ENCODE results near the gene NOL6. TPM values are rescaled to one million over a fixed set of nuclear protein-coding genes. Genes with fewer than 3 reads are reported as not detected.

The NOL6 gene
- total and polyA plus RNA-seq, 2 experiments from 2014 or later, result 17.2 to 18.6 TPM

DNA sequence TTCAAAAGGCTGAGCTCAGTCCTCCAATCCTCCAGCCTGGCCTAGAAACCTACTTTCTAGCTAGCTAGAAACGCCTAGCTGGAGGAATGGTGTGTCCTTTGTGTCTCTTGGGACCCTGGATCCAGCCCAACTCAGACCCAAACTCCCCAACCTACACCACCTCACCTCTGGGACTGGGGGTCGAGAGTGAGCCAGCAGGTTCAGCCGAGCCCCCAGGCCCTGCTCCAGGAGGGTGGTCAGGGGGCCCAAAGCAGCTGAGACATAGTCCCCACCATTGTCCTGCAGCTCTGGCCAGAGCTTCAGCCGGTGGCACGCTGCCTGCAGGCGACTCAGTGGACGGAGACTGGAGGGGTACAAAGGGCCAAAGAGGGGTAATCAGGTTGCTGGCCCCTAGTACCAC, 6.2 kb downstream of the NOL6 start:
- peaks cover 44% of the 10 kb centered on the region for H3K36me3 ChIP-seq
- no peak overlapping the region for H3K4me3 ChIP-seq
- H3K27me3 ChIP-seq, result no peaks in the 10 kb centered on the region
- H3K9me3 ChIP-seq (ENCODE audit: low read depth), result no peaks in the 10 kb centered on the region
- DNase-seq (ENCODE audit: low read depth in 1 of 2, low spot score in 1 of 2), result no peak
- TF ChIP-seq, protein P1, sequence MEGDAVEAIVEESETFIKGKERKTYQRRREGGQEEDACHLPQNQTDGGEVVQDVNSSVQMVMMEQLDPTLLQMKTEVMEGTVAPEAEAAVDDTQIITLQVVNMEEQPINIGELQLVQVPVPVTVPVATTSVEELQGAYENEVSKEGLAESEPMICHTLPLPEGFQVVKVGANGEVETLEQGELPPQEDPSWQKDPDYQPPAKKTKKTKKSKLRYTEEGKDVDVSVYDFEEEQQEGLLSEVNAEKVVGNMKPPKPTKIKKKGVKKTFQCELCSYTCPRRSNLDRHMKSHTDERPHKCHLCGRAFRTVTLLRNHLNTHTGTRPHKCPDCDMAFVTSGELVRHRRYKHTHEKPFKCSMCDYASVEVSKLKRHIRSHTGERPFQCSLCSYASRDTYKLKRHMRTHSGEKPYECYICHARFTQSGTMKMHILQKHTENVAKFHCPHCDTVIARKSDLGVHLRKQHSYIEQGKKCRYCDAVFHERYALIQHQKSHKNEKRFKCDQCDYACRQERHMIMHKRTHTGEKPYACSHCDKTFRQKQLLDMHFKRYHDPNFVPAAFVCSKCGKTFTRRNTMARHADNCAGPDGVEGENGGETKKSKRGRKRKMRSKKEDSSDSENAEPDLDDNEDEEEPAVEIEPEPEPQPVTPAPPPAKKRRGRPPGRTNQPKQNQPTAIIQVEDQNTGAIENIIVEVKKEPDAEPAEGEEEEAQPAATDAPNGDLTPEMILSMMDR (IDR thresholded peaks at IDR 0.05; ENCODE audit: low read depth, low read length), result no peak
- no peak overlapping the region for H3K27ac ChIP-seq
- H3K4me1 ChIP-seq (ENCODE audit: low read depth), result peaks cover under 1% of the 10 kb centered on the region

DNA sequence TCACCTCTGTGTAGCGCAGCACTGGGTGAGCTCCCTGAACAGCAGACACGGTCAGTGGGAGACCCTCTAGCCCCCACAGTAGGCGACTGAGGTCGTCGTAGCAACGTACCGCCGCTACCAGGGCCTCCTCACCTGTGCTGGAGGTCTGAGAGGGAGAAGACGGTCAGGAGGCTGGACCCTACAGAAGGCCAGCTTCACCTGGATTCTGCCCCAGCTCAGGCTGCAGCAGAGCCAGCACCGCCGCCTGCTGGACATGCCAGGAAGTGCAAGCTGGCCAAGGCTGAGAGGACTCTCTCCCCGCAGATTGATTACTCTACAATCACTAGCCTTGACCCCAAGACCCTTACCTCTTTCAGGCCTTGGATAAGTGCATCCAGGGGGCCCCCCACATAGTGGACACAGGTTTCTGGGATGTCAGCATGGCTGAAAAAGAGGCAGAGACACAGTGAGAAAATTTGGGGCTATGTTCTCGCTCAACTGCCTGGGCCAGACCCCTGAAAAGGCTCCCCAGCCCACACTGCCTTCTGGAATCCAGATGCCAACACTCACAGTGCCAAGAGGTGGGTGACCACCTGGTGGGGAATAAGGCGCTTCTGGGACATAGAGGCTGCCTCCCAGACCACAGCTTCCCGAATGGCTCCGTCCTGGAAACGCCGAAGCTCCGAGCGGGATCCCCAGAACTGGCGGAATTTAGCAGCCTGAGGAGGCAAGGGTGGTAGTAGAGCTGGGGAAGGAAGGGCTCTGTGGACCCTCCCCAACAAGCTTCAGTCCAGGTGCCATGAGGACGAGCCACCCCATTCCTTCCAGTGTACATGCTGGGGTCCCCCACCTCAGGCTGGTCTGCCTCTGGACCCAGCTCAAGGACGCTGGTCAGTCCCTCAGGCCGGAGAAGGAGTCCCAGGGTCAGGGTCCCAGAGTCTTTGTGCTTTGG, 6.9 kb downstream of the NOL6 start:
- TF ChIP-seq, protein P1 (IDR thresholded peaks at IDR 0.05; ENCODE audit: low read depth, low read length), result peak; percentile 96
- no peaks in the 10 kb centered on the region for H3K27me3 ChIP-seq
- H3K4me3 ChIP-seq, result no peak overlapping the region
- no peaks in the 10 kb centered on the region for H3K4me1 ChIP-seq (ENCODE audit: low read depth)
- no peaks in the 10 kb centered on the region for H3K9me3 ChIP-seq (ENCODE audit: low read depth)
- peaks cover 46% of the 10 kb centered on the region for H3K36me3 ChIP-seq
- H3K27ac ChIP-seq, result no peak overlapping the region
- DNase-seq (ENCODE audit: low read depth in 1 of 2, low spot score in 1 of 2), result peak; percentile 56 to 73

DNA sequence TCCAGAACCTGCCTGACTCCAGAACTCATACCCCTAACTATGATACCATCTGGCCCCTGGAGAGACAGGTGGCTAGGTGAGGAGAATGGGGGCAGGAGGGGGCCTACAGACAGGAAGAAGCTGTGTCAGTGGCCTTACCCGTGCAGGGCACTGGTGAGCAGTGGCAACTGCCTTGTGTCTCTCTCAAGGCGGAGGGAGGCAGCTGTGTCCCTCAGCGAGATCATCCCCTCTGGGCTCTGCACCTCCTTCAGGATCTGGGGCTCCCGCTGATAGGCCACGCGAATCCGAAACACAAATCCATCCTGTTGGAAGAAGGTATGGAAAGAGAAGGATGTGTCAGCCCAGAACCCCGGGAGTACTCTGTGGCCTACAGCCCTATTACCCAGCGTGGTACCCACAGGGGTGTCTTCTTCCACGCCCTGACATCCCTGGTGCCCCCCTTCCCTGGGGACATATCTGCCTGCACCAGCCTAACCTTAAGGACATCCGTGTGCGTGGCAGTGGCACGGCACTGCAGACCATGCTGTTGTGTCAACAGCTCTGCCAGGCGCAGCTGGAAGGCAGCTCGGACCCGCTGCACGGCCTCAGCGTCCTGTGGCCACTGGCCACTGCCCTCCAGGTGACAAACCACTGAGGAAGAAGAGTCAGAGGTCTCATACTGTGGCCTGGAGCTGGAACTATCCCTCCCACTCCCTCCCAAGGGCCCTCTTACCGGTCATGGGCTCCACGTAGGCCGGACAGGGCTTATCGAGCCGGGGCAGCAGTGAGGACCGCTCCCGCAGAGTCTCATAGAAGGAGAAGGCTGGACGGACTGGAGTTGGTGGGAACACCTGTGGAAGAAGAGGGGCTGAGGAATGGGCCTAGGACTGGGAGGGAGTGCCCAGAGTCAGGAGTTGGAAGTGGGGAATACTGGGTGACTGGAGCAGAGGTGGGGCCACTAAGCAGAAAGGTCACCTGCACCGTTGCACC, 7.8 kb downstream of the NOL6 start:
- Histone ChIP-seq H3K27ac (no peak overlapping the region), H3K4me3 (no peak overlapping the region), H3K9me3 (ENCODE audit: low read depth) (no peaks in the 10 kb centered on the region), H3K36me3 (peaks cover 42% of the 10 kb centered on the region), H3K27me3 (no peaks in the 10 kb centered on the region), H3K4me1 (ENCODE audit: low read depth) (no peaks in the 10 kb centered on the region)
- DNase-seq (ENCODE audit: low read depth in 1 of 2, low spot score in 1 of 2), result no peak
- TF ChIP-seq, protein P1 (IDR thresholded peaks at IDR 0.05; ENCODE audit: low read depth, low read length), result no peak

DNA sequence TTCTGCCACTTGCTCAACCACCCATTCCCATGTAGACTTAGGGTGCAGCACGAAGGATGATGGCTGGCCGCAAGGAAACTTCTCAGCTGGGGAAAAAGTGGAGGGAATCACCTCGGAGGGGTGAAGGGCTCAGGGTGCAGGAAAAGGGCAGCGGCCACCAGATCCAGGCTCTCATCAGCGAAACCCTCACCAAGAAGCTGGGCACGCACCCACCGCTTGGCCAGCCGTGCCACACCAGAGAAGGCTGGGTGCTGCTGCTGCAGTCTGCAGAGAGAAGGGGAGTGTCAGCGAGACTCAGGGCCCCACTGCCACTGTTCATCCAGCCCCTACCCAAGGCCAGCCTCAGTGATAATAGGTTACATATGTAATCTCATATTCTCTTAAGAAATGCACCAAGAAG, 8.6 kb downstream of the NOL6 start:
- peaks cover 42% of the 10 kb centered on the region for H3K36me3 ChIP-seq
- no peak for DNase-seq (ENCODE audit: low read depth in 1 of 2, low spot score in 1 of 2)
- no peaks in the 10 kb centered on the region for H3K27me3 ChIP-seq

More for the DNA sequence above, 8.6 kb downstream of the NOL6 start:
- Histone ChIP-seq H3K4me3 (no peak overlapping the region), H3K27ac (no peak overlapping the region), H3K4me1 (ENCODE audit: low read depth) (no peaks in the 10 kb centered on the region), H3K9me3 (ENCODE audit: low read depth) (no peaks in the 10 kb centered on the region)
- TF ChIP-seq, protein P1 (IDR thresholded peaks at IDR 0.05; ENCODE audit: low read depth, low read length), result no peak
